Measurements from ENCODE around the gene GLB1L3.
A peak's percentile ranks its signal among the peaks of the same experiment; 100 is the strongest.

GLB1L3 gene
- long read RNA-seq = 0 reads

- TF ChIP-seq CTCF (IDR thresholded peaks at IDR 0.05; ENCODE audit: insufficient read depth, low read length) (no peak), REST (IDR thresholded peaks at IDR 0.05; ENCODE audit: insufficient replicate concordance, low read depth) (no peak), POLR2AphosphoS5 (IDR thresholded peaks at IDR 0.05; ENCODE audit: low read depth) (no peak), SPI1 (IDR thresholded peaks at IDR 0.05; ENCODE audit: borderline replicate concordance, low read depth) (no peak), GABPA (IDR thresholded peaks at IDR 0.05; ENCODE audit: low read depth) (no peak)
- H3K4me3 ChIP-seq (replicated peaks; ENCODE audit: insufficient read depth, low read length) = peak within 1 kb of the TSS; percentile 8
- no peak within 1 kb of the TSS for H3K27ac ChIP-seq (replicated peaks)
- peak in 1 of 2 experiments; percentile 21 for DNase-seq (ENCODE audit: low read depth in 1 of 2, low spot score in 1 of 2)
- H3K27me3 ChIP-seq (ENCODE audit: insufficient read depth, poor library complexity, severe bottlenecking) = peaks cover 70% of the 10 kb centered on the region
Observed at GRCh38 chr11:134275534-134276395, at the start of gene GLB1L3. Gene GLB1L3, plus strand, starts transcription at chr11:134276379. Its CDS starts 362 bp downstream, at chr11:134276741.

- H3K4me3 ChIP-seq (replicated peaks; ENCODE audit: insufficient read depth, low read length) = no peak overlapping the region
- TF ChIP-seq SPI1 (IDR thresholded peaks at IDR 0.05; ENCODE audit: borderline replicate concordance, low read depth) (no peak), GABPA (IDR thresholded peaks at IDR 0.05; ENCODE audit: low read depth) (no peak)
Observed at GRCh38 chr11:134226806-134227325, 49.3 kb upstream of the GLB1L3 start.

GRCh38 chr11:134228625-134229024 lies 47.6 kb upstream of the GLB1L3 start:
- no peak for TF ChIP-seq POLR2AphosphoS5 (IDR thresholded peaks at IDR 0.05; ENCODE audit: low read depth)
- TF ChIP-seq CTCF (IDR thresholded peaks at IDR 0.05; ENCODE audit: insufficient read depth, low read length) = no peak
- TF ChIP-seq REST (IDR thresholded peaks at IDR 0.05; ENCODE audit: insufficient replicate concordance, low read depth) = no peak
- no peak for TF ChIP-seq GABPA (IDR thresholded peaks at IDR 0.05; ENCODE audit: low read depth)
- TF ChIP-seq SPI1 (IDR thresholded peaks at IDR 0.05; ENCODE audit: borderline replicate concordance, low read depth) = no peak
- no peak overlapping the region for H3K4me3 ChIP-seq (replicated peaks; ENCODE audit: insufficient read depth, low read length)
- no peaks in the 10 kb centered on the region for H3K27me3 ChIP-seq (ENCODE audit: insufficient read depth, poor library complexity, severe bottlenecking)
- DNase-seq (ENCODE audit: low read depth in 1 of 2, low spot score in 1 of 2) = peak in 1 of 2 experiments; percentile 39
- H3K27ac ChIP-seq (replicated peaks) = no peak overlapping the region

More at GRCh38 chr11:134226806-134227325, 49.3 kb upstream of the GLB1L3 start:
- no peaks in the 10 kb centered on the region for H3K27me3 ChIP-seq (ENCODE audit: insufficient read depth, poor library complexity, severe bottlenecking)
- no peak for DNase-seq (ENCODE audit: low read depth in 1 of 2, low spot score in 1 of 2)
- H3K27ac ChIP-seq (replicated peaks) = no peak overlapping the region

GRCh38 chr11:134229126-134229790 lies 46.9 kb upstream of the GLB1L3 start:
- no peak for TF ChIP-seq SPI1 (IDR thresholded peaks at IDR 0.05; ENCODE audit: borderline replicate concordance, low read depth)
- no peak for TF ChIP-seq POLR2AphosphoS5 (IDR thresholded peaks at IDR 0.05; ENCODE audit: low read depth)
- TF ChIP-seq CTCF (IDR thresholded peaks at IDR 0.05; ENCODE audit: insufficient read depth, low read length) = no peak
- Histone ChIP-seq H3K27me3 (ENCODE audit: insufficient read depth, poor library complexity, severe bottlenecking) (no peaks in the 10 kb centered on the region), H3K27ac (replicated peaks) (no peak overlapping the region), H3K4me3 (replicated peaks; ENCODE audit: insufficient read depth, low read length) (no peak overlapping the region)
- DNase-seq (ENCODE audit: low read depth in 1 of 2, low spot score in 1 of 2) = no peak

Measured in HL-60 (cell line).